ENCODE measurements around the gene CAVIN4.

CAVIN4 gene

DNA sequence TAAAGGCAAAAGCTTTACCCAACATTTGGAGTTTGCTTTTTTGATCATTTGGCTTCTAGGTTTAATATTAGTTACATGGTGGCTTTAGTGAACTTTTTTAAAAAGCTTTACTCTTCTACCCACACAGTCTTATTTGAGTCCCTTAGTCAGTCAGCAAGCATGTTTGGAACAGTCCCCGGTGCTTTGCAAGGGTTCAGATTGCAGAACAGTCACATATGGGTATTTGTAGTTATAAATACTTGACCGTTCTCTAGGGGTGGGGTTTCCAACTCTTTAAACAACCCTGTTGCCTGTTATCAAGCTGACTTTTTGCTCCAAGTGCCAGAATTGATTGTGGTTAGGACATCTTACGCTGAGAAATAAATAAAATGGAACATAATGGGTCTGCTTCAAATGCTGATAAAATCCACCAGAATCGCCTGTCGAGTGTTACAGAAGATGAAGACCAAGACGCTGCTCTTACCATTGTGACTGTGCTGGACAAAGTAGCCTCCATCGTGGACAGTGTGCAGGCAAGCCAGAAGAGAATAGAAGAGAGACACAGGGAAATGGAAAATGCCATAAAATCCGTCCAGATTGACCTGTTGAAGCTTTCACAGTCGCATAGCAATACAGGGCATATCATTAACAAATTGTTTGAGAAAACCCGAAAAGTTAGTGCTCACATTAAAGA is at the start of gene CAVIN4:
Gene CAVIN4, plus strand, starts transcription at position 304 of the 673 bp plus-strand sequence. Its CDS starts 65 bp downstream, at position 369.
- TF ChIP-seq POLR2A (IDR thresholded peaks at IDR 0.05; ENCODE audit: low read depth, low read length) = no peak
- FAIRE-seq (peak; percentile 76), DNase-seq (ENCODE audit: insufficient read length, low spot score) (no peak)

GRCh38 chr9:100534401-100534800 is 43.5 kb upstream of the CAVIN4 start:
- DNase-seq (ENCODE audit: insufficient read length, low spot score) = no peak
- FAIRE-seq = peak; percentile 73
- TF ChIP-seq POLR2A (IDR thresholded peaks at IDR 0.05; ENCODE audit: low read depth, low read length) = no peak

DNA sequence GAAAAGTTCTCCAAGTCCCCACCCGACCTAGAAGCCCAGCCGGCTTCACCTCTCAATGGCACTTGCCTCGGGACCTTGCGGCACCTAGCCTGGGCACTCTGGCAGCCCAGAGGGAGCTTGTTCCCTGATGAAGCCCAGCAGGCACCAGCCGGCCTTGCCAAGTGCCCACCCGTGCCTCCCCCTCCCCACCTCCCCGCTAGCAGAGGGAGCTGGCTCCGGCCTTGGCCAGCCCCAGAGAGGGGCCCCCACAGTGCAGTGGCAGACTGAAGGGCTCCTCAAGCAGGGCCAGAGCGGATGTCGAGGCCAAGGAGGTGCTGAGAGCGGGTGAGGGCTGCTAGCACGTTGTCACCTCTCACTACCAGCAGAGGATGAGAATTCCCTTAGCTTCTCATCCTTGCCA is 37.6 kb upstream of the CAVIN4 start:
- FAIRE-seq (no peak), DNase-seq (ENCODE audit: insufficient read length, low spot score) (no peak)
- no peak for TF ChIP-seq POLR2A (IDR thresholded peaks at IDR 0.05; ENCODE audit: low read depth, low read length)

DNA sequence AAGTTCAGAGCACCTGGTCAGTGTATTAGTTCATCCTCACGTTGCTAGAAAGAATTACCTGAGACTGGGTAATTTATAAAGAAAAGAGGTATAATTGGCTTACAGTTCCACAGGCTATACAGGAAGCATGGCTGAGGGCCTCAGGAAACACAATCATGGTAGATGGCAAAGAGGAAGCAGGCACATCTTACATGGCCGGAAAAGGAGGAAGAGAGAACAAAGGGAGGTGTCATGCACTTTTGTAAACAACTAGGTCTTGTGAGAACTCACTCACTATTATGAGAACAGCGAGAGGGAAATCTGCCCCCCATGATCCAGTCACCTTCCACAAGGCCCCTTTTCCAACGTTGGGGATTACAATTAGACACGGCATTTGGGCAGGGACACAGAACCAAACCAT is 28.8 kb upstream of the CAVIN4 start:
- no peak for TF ChIP-seq POLR2A (IDR thresholded peaks at IDR 0.05; ENCODE audit: low read depth, low read length)
- FAIRE-seq (no peak), DNase-seq (ENCODE audit: insufficient read length, low spot score) (no peak)

GRCh38 chr9:100554935-100555401 is 22.9 kb upstream of the CAVIN4 start:
- DNase-seq (ENCODE audit: insufficient read length, low spot score) (no peak), FAIRE-seq (peak; percentile 23)
- TF ChIP-seq POLR2A (IDR thresholded peaks at IDR 0.05; ENCODE audit: low read depth, low read length) = no peak

DNA sequence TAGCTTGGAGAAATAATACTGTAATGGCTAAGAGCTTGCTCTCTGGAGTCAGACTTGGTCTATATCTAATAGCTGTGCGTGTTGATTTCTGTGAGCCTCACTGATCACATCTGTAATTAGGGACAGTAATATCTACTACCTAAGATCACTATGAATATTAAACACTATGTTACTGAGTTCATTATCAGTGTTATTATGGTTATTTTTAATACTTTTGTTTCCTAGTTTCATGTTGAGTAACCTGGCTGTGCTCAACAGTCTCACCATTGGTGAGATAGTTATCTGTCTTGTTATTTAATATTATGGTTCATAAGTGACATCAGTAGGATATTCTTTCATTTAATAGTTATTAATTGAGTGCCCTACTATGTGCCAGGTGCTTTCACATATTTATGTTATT is 22.4 kb upstream of the CAVIN4 start:
- TF ChIP-seq POLR2A (IDR thresholded peaks at IDR 0.05; ENCODE audit: low read depth, low read length) = no peak
- FAIRE-seq (peak; percentile 23), DNase-seq (ENCODE audit: insufficient read length, low spot score) (no peak)

GRCh38 chr9:100557053-100557452 is 20.8 kb upstream of the CAVIN4 start:
- no peak for TF ChIP-seq POLR2A (IDR thresholded peaks at IDR 0.05; ENCODE audit: low read depth, low read length)
- DNase-seq (ENCODE audit: insufficient read length, low spot score) = no peak
- peak; percentile 61 for FAIRE-seq

- FAIRE-seq = peak; percentile 75
Observed at GRCh38 chr9:100561256-100561655, 16.6 kb upstream of the CAVIN4 start.

GRCh38 chr9:100567856-100568255 is 10.0 kb upstream of the CAVIN4 start:
- DNase-seq (ENCODE audit: insufficient read length, low spot score) = no peak
- FAIRE-seq = no peak
- no peak for TF ChIP-seq POLR2A (IDR thresholded peaks at IDR 0.05; ENCODE audit: low read depth, low read length)

More at GRCh38 chr9:100561256-100561655, 16.6 kb upstream of the CAVIN4 start:
- TF ChIP-seq POLR2A (IDR thresholded peaks at IDR 0.05; ENCODE audit: low read depth, low read length) = no peak
- no peak for DNase-seq (ENCODE audit: insufficient read length, low spot score)

DNA sequence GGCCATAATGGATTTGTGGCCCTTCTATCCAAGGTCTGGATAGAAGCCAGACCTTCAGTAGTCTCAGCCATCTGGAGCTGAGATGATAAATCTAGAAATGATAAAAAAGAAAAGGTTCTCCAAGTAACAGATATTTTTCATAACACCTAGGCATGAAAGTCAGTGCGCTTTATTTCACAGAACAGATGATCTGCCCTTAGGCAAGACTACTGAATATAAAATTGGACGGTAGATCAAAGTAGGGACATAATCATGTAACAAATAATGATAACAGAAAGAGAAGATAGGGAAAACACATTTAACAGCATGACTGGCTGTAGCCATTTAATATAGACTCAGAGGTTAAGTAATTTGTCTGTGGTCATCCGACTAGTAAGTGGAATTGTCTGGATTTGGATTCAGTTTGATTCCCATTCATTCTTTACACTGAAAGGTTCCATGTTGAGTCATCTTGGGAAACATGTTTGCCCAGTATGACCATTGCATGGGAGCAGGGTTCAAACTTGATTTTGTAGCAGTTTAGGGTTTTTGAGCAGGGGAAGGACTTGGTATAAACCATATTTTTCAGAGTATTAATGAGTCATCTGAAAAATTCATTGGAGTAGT is 4.1 kb upstream of the CAVIN4 start:
- FAIRE-seq (peak; percentile 81), DNase-seq (ENCODE audit: insufficient read length, low spot score) (no peak)
- TF ChIP-seq POLR2A (IDR thresholded peaks at IDR 0.05; ENCODE audit: low read depth, low read length) = no peak

- FAIRE-seq (no peak), DNase-seq (ENCODE audit: insufficient read length, low spot score) (no peak)
- TF ChIP-seq POLR2A (IDR thresholded peaks at IDR 0.05; ENCODE audit: low read depth, low read length) = no peak
Observed at GRCh38 chr9:100575006-100575405, 2.9 kb upstream of the CAVIN4 start.

DNA sequence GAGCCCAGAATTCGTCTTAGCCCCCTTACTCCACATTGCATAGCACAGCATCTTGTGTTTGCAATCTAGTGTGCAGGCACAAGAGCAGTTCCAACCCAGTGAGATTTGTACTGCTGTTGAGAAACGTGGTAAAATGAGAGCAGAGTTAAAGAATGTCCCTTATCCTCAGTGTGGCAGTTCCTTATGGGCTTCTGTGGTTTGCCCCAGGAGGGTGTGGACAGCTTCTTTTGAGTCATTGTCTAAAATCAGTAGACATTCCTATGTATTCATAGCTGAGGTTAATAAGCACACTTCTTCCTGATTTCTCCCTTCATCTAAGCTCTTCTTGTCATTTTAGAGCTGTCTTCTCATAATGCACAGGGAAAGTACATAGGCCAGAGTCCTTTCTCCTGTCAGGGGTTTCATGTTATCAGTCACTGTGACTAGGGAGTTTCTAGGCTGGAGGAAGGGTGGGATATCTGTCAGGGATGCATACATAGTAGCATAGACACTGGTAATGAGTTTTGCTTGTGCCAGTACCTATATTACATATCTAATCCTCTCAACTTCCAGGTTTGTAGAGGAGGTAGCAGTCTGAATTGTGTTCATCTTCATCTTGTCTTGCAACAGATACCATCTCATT is 2.0 kb upstream of the CAVIN4 start:
- no peak for TF ChIP-seq POLR2A (IDR thresholded peaks at IDR 0.05; ENCODE audit: low read depth, low read length)
- FAIRE-seq (peak; percentile 100), DNase-seq (ENCODE audit: insufficient read length, low spot score) (peak; percentile 58)

- DNase-seq (ENCODE audit: insufficient read length, low spot score) (no peak), FAIRE-seq (no peak)
- TF ChIP-seq POLR2A (IDR thresholded peaks at IDR 0.05; ENCODE audit: low read depth, low read length) = no peak
Observed at GRCh38 chr9:100578610-100579009, 731 bp downstream of the CAVIN4 start.

DNA sequence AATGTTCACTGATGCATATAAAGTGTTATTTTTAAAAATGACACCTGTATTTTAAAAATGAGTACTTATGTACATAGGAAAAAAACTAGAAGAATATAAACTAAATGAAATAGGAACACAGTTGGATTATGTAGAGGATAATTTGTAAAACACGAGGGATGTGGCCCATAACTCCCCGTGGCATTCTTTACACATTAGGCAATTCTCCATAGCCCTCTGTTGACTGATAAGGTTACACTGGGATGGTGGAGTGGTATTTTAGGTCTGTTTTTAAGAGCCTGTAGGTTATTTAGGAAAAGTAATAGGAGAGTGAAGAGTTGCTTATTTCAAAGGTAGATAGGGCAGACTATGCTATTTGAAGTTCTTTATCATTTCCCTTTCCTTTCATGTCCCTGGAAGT is 1.8 kb downstream of the CAVIN4 start:
- DNase-seq (ENCODE audit: insufficient read length, low spot score) (no peak), FAIRE-seq (peak; percentile 85)
- no peak for TF ChIP-seq POLR2A (IDR thresholded peaks at IDR 0.05; ENCODE audit: low read depth, low read length)

DNA sequence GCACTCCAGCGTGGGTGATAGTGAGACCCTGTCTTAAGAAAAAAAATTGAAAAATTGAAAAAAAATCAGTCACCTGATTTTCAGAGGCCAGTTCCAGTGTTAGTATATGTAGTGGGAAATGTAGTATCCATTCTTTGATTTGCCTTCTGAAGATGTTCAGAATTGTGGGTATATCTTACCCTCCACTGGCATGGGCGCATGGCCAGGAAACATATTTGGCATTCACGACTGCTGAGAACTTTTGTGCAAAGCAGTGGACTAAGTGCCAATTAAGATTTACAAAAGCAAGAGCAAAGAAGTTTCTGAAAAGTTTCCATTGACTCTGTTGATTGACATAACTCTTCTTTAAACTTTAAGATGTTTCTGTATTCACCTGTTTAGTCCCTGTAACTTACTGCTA is 2.4 kb downstream of the CAVIN4 start:
- no peak for TF ChIP-seq POLR2A (IDR thresholded peaks at IDR 0.05; ENCODE audit: low read depth, low read length)
- FAIRE-seq = peak; percentile 82
- no peak for DNase-seq (ENCODE audit: insufficient read length, low spot score)
